Hepatocyte (in vitro differentiated cells): ENCODE data around the gene THRSP. TPM values are rescaled to one million over a fixed set of nuclear protein-coding genes. Genes with fewer than 3 reads are reported as not detected.

Experiments
- DNase-seq: peaks from one replicate; pipeline ENCODE4 v3.0.0-alpha.2; 2016; ENCODE audit warnings: low spot score
- H2AFZ ChIP-seq: fragments of 200-600 bp; sonication (generic); 2 replicates; pipeline ENCODE4 v1.6.0; 2016; ENCODE audit warnings: antibody characterized with exemption, mild to moderate bottlenecking
- H3K27ac ChIP-seq: fragments of 200-600 bp; sonication (generic); 2 replicates; pipeline ENCODE4 v1.5.1; 2016; ENCODE audit warnings: mild to moderate bottlenecking
- H3K27me3 ChIP-seq: fragments of 200-600 bp; sonication (generic); 2 replicates; pipeline ENCODE4 v1.6.1; 2016
- H3K36me3 ChIP-seq: fragments of 200-600 bp; sonication (generic); replicated peaks from 2 replicates; pipeline ENCODE4 v1.5.1; 2016; ENCODE audit warnings: low read depth; ENCODE audit not compliant: insufficient read depth
- H3K4me1 ChIP-seq: fragments of 200-600 bp; sonication (generic); 2 replicates; pipeline ENCODE4 v1.5.1; 2016; ENCODE audit warnings: mild to moderate bottlenecking, moderate library complexity; ENCODE audit not compliant: insufficient read depth
- H3K4me2 ChIP-seq: fragments of 200-600 bp; sonication (generic); 2 replicates; pipeline ENCODE4 v1.6.0; 2016
- H3K4me3 ChIP-seq: fragments of 200-600 bp; sonication (generic); 2 replicates; pipeline ENCODE4 v1.5.1; 2016; ENCODE audit warnings: mild to moderate bottlenecking
- H3K79me2 ChIP-seq: fragments of 200-600 bp; sonication (generic); 2 replicates; pipeline ENCODE4 v1.6.0; 2017; ENCODE audit warnings: mild to moderate bottlenecking
- H3K9me2 ChIP-seq: fragments of 200-600 bp; sonication (generic); replicated peaks from 2 replicates; pipeline ENCODE4 v1.6.0; 2017; ENCODE audit warnings: mild to moderate bottlenecking; ENCODE audit not compliant: insufficient read depth
- H3K9me3 ChIP-seq: fragments of 200-600 bp; sonication (generic); 2 replicates; pipeline ENCODE4 v1.5.1; 2016; ENCODE audit warnings: low read depth, mild to moderate bottlenecking
- H4K20me1 ChIP-seq: fragments of 200-600 bp; sonication (generic); 2 replicates; pipeline ENCODE4 v1.6.0; 2016; ENCODE audit warnings: mild to moderate bottlenecking; ENCODE audit not compliant: insufficient read depth, poor library complexity, severe bottlenecking
- CTCF ChIP-seq: fragments of 200-600 bp; sonication (generic); IDR thresholded peaks from 2 replicates; pipeline ENCODE4 v1.5.1; 2016; ENCODE audit warnings: antibody characterized with exemption, mild to moderate bottlenecking; ENCODE audit not compliant: poor library complexity
- EZH2 ChIP-seq: fragments of 200-600 bp; sonication (generic); IDR thresholded peaks from 2 replicates; pipeline ENCODE4 v1.6.1; 2016; ENCODE audit warnings: antibody characterized with exemption, mild to moderate bottlenecking, borderline replicate concordance
- EZH2phosphoT487 ChIP-seq: fragments of 200-600 bp; sonication (generic); IDR thresholded peaks from one replicate; pipeline ENCODE4 v1.6.1; 2018; ENCODE audit warnings: antibody characterized with exemption, mild to moderate bottlenecking, low read depth, moderate library complexity; ENCODE audit not compliant: unreplicated experiment, severe bottlenecking
- WGBS: methylation state at CpG from one replicate; pipeline ENCODE4 v1.1.6; 2016; ENCODE audit warnings: low lambda C conversion rate; ENCODE audit errors: missing lambda C conversion rate; 5-methylcytosine and 5-hydroxymethylcytosine counted together
- polyA plus RNA-seq: library from polyadenylated mRNA; unstranded; fragments of >200 nt; fragmentation: Nextera tagmentation; extraction: Ambion mirVana; gene quantifications from 2 replicates; pipeline ENCODE4 v1.2.1, GENCODE V29; 2016
- total RNA-seq: library from RNA; depleted of rRNA; stranded (reverse); fragments of >200 nt; gene quantifications from 2 replicates; pipeline ENCODE4 v1.2.3, GENCODE V29; 2014

The THRSP gene
- total and polyA plus RNA-seq, 2 experiments from 2014 or later = 0.17 TPM

- Histone ChIP-seq H3K27ac (no peak overlapping the region), H3K4me1 (no peaks in the 10 kb centered on the region), H3K27me3 (no peaks in the 10 kb centered on the region), H3K79me2 (no peaks in the 10 kb centered on the region), H3K36me3 (no peaks in the 10 kb centered on the region), H3K9me3 (no peaks in the 10 kb centered on the region), H2AFZ (no peak overlapping the region), H3K4me2 (no peak overlapping the region), H4K20me1 (no peaks in the 10 kb centered on the region), H3K4me3 (no peak overlapping the region), H3K9me2 (no peaks in the 10 kb centered on the region)
- 94% methylated on average over 5 of the region's 5 CpGs for WGBS
- no peak for TF ChIP-seq EZH2phosphoT487
- no peak for TF ChIP-seq EZH2
- TF ChIP-seq CTCF = no peak
- no peak for DNase-seq
These were observed 36.6 kb downstream of the THRSP start for GRCh38 chr11:78100261-78100660.

- Histone ChIP-seq H3K9me3 (no peaks in the 10 kb centered on the region), H4K20me1 (no peaks in the 10 kb centered on the region), H3K79me2 (no peaks in the 10 kb centered on the region), H3K4me2 (no peak overlapping the region), H3K4me3 (no peak overlapping the region), H2AFZ (no peak overlapping the region), H3K27me3 (no peaks in the 10 kb centered on the region), H3K4me1 (no peaks in the 10 kb centered on the region), H3K27ac (peak overlapping the region; percentile 29), H3K36me3 (no peaks in the 10 kb centered on the region), H3K9me2 (no peaks in the 10 kb centered on the region)
- 91% methylated on average over 2 of the region's 2 CpGs for WGBS
- TF ChIP-seq EZH2phosphoT487 (no peak), EZH2 (no peak), CTCF (no peak)
- DNase-seq = no peak
These were observed 37.2 kb downstream of the THRSP start for GRCh38 chr11:78100676-78101472.

GRCh38 chr11:78109081-78110015 lies 45.7 kb downstream of the THRSP start:
- Histone ChIP-seq H3K27me3 (no peaks in the 10 kb centered on the region), H3K4me1 (no peaks in the 10 kb centered on the region), H3K36me3 (no peaks in the 10 kb centered on the region), H4K20me1 (no peaks in the 10 kb centered on the region), H3K9me3 (no peaks in the 10 kb centered on the region), H3K27ac (no peak overlapping the region), H3K79me2 (no peaks in the 10 kb centered on the region), H3K4me2 (no peak overlapping the region), H3K9me2 (no peaks in the 10 kb centered on the region), H3K4me3 (no peak overlapping the region), H2AFZ (no peak overlapping the region)
- no peak for TF ChIP-seq EZH2
- no peak for TF ChIP-seq CTCF
- no peak for TF ChIP-seq EZH2phosphoT487
- 73% methylated on average over 3 of the region's 3 CpGs for WGBS
- no peak for DNase-seq
